ENCODE results near the gene FAM72D.
A peak's percentile ranks its signal among the peaks of the same experiment; 100 is the strongest.
"Not testable (repeated sequence)": the region's sequence is repeated elsewhere in the genome, so short reads cannot be mapped to it uniquely, and the experiment has no call there.

Gene FAM72D

DNA sequence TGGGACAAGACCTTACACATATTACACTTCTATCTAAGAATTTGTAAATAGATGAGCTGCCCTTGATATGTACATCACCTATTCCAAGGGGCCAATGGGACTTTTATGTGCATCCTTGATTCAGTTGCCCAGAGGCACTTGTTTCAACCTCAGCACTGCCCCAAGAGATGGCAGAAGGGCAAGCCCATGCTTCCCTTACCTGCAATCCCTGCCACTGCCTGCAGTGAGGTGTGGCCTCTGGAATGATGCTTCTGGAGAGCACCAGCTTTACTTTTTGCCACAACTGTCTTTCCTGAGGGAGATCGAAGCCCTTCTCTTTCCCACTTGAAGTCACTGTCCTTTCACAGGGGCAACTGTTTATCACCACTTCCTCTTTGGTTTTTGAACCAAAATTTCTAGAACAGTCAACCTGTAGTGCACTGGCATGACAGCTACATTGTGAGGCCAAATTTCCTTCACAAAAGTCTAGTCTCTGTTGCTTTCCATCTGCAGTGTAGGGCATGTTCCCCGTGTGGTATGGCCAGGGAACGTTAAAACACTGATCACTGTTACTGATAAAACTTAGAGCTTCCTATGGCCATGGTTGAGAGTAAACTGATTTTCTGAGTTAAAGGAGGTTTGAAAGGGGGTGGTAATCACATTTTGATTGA, 48.6 kb downstream of the FAM72D start:
- DNase-seq (ENCODE audit: low read depth in 4 of 4, low spot score in 1 of 4), result not testable (repeated sequence)

DNA sequence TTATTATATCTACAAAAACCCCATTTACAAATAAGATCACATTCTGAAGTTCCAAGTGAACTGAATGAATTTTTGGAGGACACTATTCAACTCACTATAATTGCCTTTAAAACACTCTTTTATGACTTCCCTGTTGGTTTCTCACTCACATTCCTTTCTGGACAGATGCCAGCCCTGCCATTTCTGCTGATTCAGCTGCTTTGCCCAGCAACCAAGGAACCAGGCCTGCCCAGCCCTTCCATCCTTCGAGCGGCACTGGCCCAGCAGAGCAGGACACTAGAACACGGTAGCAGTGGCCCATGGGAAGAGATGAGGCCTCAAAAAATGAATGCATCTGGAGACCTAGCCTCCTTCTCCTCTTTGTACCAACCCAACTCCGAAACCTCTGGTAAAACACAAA, 50.5 kb downstream of the FAM72D start:
- not testable (repeated sequence) for DNase-seq (ENCODE audit: low read depth in 4 of 4, low spot score in 1 of 4)

DNA sequence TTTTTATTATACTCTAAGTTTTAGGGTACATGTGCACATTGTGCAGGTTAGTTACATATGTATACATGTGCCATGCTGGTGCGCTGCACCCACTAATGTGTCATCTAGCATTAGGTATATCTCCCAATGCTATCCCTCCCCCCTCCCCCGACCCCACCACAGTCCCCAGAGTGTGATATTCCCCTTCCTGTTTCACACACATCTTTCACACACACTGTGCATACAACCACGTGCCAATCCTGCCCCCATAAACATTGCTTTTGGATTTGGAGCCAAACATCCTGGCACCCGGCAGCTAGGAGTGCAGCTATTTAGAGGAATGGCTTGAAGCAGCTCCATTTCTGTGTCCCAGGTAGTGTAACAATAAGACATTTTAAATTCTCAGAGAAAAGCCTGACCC, 51.4 kb downstream of the FAM72D start:
- DNase-seq (ENCODE audit: low read depth in 4 of 4, low spot score in 1 of 4), result not testable (repeated sequence)

DNA sequence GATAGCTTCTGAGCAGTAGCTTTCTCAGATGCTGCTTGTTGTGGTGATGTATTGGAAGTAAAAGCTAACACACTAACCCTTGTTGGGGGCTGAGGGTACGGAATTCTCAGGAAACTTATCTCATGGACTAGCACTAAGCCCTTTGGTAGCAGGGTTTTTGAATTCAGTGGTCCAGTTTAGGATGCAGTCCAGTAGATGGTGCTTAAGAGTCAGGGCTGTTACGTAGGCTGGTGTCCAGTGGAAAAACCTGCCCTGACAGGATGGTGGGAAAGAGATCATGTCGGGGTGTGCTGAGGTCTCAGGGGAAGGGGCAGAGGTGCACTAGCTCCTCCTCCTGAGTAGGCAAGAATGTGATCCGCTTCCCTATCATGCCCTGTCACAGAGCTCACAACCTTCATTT, 59.6 kb downstream of the FAM72D start:
- DNase-seq (ENCODE audit: low read depth in 4 of 4, low spot score in 1 of 4), result not testable (repeated sequence)

DNA sequence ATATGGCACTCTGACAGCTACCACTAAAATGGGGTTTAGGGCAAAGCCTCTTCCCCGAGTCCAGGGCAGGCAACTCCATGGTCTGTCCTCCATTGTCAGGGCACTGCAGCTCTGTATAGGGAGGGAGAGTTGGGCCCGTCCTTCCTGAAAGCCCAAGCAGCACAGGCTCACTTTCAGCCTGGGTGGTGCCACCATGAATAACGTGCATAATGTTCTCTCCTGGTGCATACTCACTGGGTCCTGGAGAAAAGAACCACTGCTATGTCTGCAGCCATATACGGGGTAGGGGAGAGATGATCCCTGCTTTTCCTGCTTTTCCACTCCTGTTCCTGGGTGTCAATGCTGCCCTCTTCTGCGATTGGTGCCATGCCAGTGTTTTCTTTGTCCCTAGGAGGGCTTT, 60.1 kb downstream of the FAM72D start:
- DNase-seq (ENCODE audit: low read depth in 4 of 4, low spot score in 1 of 4), result not testable (repeated sequence)

DNA sequence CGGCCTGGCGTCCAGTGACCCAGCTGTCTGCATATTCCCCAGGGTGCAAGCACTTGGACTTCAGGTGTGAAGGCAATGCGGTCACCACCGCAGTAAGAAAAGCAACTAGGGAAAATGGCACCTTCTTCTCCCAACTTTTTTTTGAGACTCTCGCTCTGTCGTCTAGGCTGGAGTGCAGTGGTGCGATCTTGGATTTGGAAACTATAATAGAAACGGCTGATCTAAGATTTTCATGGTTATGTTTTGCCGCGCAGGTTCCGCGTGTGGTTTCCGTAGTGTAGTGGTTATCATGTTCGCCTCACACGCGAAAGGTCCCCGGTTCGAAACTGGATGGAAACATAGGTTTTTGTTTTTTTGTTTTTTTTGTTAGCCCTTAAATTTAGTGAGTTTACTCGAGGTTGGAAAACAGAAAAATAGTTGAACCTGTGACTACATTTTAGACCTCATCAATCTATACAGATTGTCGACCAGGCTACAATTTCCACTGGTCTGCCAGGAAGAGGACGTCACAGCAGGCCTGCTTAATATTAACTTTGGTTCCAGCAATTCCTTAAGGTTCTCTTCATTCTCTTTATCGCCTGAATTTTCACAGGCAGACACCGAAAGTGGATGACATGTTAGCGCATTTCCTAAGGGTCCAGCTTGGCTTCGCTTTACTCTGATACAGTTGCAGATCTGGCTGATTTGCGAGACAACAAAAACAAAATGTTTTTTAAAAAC, 61.3 kb downstream of the FAM72D start:
- peak; percentile 11 to 34 (median 20) for DNase-seq (ENCODE audit: low read depth in 4 of 4, low spot score in 1 of 4)

DNA sequence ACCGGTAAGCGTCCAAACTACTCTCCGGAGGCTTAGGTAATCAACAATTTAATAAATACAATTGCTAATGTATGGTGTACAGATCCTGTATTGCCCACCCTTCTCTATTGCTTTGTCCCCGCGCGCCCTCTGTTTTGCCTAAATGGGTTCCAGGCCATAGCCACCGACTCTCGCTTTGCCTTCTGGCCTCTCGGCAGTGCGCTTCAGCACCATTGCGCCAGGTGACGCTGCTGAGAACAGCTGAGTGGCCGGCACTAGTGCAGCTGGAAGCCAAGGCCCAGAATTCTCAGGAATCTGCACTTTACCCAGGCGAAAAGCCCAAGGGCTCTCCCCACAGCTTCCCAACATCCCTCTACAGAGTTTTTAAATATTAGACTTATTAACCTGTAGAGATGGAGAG, 61.9 kb downstream of the FAM72D start:
- not testable (repeated sequence) for DNase-seq (ENCODE audit: low read depth in 4 of 4, low spot score in 1 of 4)

DNA sequence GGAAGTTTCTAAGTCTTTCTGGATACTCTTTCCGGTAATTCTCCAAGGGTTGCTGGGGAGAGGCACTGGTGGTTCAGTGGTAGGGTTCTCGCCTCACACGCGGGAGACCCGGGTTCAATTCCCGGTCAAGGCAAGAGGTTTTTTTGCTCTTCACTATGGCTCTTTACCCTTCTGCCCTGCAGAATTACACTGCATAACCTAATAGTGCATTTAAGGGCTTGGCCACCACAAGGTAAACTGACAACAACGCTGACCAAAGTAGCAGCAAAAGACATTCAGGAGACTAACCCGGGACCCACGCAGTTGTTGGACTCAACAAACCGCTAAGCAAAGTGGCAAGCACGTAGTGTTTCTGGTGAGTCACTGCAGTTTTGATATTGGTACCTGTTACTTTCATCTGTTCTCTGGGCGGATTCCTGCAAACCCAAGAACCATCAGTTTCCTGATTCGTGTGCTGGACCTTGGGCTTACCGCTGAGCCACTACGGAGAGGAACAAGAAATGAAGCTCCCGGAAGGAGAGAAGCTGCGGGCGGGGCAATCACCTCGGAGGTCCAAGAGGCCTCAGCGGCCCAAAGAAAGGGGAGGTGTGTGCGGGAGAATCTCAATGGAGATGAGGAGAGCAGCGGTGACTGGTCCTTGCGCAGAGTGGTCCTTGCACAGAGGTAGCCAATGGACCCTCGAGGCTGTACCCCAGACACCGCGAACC, 65.4 kb downstream of the FAM72D start:
- DNase-seq (ENCODE audit: low read depth in 4 of 4, low spot score in 1 of 4), result not testable (repeated sequence)

Data from stimulated activated CD4-positive, alpha-beta T cell treated with anti-CD3 and anti-CD28 coated beads, Interleukin-1b, Interleukin-23, amount 100 ng/mL, for 24 hours (primary cell).